Measurements from ENCODE around the gene LMBR1. TPM values are rescaled to one million over a fixed set of nuclear protein-coding genes. Genes with fewer than 3 reads are reported as not detected.

Gene LMBR1
- total RNA-seq, 1 donor from 2014 or later = 37.3 TPM

- no peak overlapping the region for H3K27ac Mint-ChIP-seq (ENCODE audit: unreplicated experiment)
- no peak for DNase-seq (ENCODE audit: low spot score)
- H3K4me3 Mint-ChIP-seq (ENCODE audit: unreplicated experiment) = no peak overlapping the region
- no peaks in the 10 kb centered on the region for H3K9me3 Mint-ChIP-seq (ENCODE audit: low read depth)
- H3K4me1 Mint-ChIP-seq (ENCODE audit: low read depth) = peaks cover 2% of the 10 kb centered on the region
- no peak for TF ChIP-seq CTCF (IDR thresholded peaks at IDR 0.05)
- peaks cover 7% of the 10 kb centered on the region for H3K36me3 Mint-ChIP-seq (ENCODE audit: low read depth)
- H3K27me3 Mint-ChIP-seq (ENCODE audit: low read depth) = no peaks in the 10 kb centered on the region
Observed at GRCh38 chr7:156777364-156778069, 115.5 kb downstream of the LMBR1 start.

GRCh38 chr7:156776527-156776926 is 116.5 kb downstream of the LMBR1 start:
- TF ChIP-seq CTCF (IDR thresholded peaks at IDR 0.05) = no peak
- no peaks in the 10 kb centered on the region for H3K9me3 Mint-ChIP-seq (ENCODE audit: low read depth)
- H3K27me3 Mint-ChIP-seq (ENCODE audit: low read depth) = no peaks in the 10 kb centered on the region
- no peak for DNase-seq (ENCODE audit: low spot score)
- peaks cover 7% of the 10 kb centered on the region for H3K36me3 Mint-ChIP-seq (ENCODE audit: low read depth)
- H3K27ac Mint-ChIP-seq (ENCODE audit: unreplicated experiment) = no peak overlapping the region
- H3K4me1 Mint-ChIP-seq (ENCODE audit: low read depth) = peaks cover 4% of the 10 kb centered on the region
- H3K4me3 Mint-ChIP-seq (ENCODE audit: unreplicated experiment) = no peak overlapping the region

- Mint-ChIP-seq H3K4me3 (ENCODE audit: unreplicated experiment) (no peak overlapping the region), H3K27me3 (ENCODE audit: low read depth) (no peaks in the 10 kb centered on the region), H3K4me1 (ENCODE audit: low read depth) (peaks cover 2% of the 10 kb centered on the region), H3K9me3 (ENCODE audit: low read depth) (no peaks in the 10 kb centered on the region), H3K27ac (ENCODE audit: unreplicated experiment) (no peak overlapping the region), H3K36me3 (ENCODE audit: low read depth) (peaks cover 7% of the 10 kb centered on the region)
- DNase-seq (ENCODE audit: low spot score) = no peak
- TF ChIP-seq CTCF (IDR thresholded peaks at IDR 0.05) = no peak
Observed at GRCh38 chr7:156773966-156774365, 119.0 kb downstream of the LMBR1 start.

GRCh38 chr7:156772725-156773124 is 120.3 kb downstream of the LMBR1 start:
- TF ChIP-seq CTCF (IDR thresholded peaks at IDR 0.05) = no peak
- Mint-ChIP-seq H3K9me3 (ENCODE audit: low read depth) (no peaks in the 10 kb centered on the region), H3K4me1 (ENCODE audit: low read depth) (peaks cover 2% of the 10 kb centered on the region), H3K27ac (ENCODE audit: unreplicated experiment) (no peak overlapping the region), H3K4me3 (ENCODE audit: unreplicated experiment) (no peak overlapping the region), H3K27me3 (ENCODE audit: low read depth) (no peaks in the 10 kb centered on the region), H3K36me3 (ENCODE audit: low read depth) (peaks cover 5% of the 10 kb centered on the region)
- no peak for DNase-seq (ENCODE audit: low spot score)

GRCh38 chr7:156768698-156769472 is 124.1 kb downstream of the LMBR1 start:
- Mint-ChIP-seq H3K27me3 (ENCODE audit: low read depth) (no peaks in the 10 kb centered on the region), H3K4me1 (ENCODE audit: low read depth) (peaks cover 4% of the 10 kb centered on the region), H3K4me3 (ENCODE audit: unreplicated experiment) (no peak overlapping the region), H3K36me3 (ENCODE audit: low read depth) (no peaks in the 10 kb centered on the region), H3K27ac (ENCODE audit: unreplicated experiment) (no peak overlapping the region), H3K9me3 (ENCODE audit: low read depth) (no peaks in the 10 kb centered on the region)
- no peak for TF ChIP-seq CTCF (IDR thresholded peaks at IDR 0.05)
- DNase-seq (ENCODE audit: low spot score) = no peak
